ENCODE measurements around the gene P2RY6.
A peak's percentile ranks its signal among the peaks of the same experiment; 100 is the strongest.

The P2RY6 gene

GRCh38 chr11:73295241-73295995 is 23.3 kb downstream of the P2RY6 start:
- DNase-seq (ENCODE audit: low read depth in 2 of 3, low spot score in 1 of 3), result peak; percentile 69 to 88 (median 69)

DNA sequence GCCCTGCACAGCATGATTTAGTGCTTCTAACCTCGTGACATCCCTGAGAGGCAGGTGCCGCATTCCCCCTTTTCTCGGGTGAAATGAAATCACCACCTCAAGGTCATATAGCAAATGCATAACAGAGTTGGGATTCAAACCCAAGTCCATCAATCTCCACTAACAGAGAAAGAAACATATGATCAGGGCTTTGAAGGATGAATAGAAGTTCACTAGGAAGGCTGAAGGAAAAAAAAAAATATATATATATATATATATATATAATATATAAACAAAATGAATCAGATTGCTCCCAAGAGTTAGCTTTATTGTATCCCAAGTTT is 23.8 kb downstream of the P2RY6 start:
- no peak for DNase-seq (ENCODE audit: low read depth in 2 of 3, low spot score in 1 of 3)

DNA sequence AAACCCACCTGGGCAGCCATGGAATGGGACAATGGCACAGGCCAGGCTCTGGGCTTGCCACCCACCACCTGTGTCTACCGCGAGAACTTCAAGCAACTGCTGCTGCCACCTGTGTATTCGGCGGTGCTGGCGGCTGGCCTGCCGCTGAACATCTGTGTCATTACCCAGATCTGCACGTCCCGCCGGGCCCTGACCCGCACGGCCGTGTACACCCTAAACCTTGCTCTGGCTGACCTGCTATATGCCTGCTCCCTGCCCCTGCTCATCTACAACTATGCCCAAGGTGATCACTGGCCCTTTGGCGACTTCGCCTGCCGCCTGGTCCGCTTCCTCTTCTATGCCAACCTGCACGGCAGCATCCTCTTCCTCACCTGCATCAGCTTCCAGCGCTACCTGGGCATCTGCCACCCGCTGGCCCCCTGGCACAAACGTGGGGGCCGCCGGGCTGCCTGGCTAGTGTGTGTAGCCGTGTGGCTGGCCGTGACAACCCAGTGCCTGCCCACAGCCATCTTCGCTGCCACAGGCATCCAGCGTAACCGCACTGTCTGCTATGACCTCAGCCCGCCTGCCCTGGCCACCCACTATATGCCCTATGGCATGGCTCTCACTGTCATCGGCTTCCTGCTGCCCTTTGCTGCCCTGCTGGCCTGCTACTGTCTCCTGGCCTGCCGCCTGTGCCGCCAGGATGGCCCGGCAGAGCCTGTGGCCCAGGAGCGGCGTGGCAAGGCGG is 24.5 kb downstream of the P2RY6 start:
- no peak for DNase-seq (ENCODE audit: low read depth in 2 of 3, low spot score in 1 of 3)

DNA sequence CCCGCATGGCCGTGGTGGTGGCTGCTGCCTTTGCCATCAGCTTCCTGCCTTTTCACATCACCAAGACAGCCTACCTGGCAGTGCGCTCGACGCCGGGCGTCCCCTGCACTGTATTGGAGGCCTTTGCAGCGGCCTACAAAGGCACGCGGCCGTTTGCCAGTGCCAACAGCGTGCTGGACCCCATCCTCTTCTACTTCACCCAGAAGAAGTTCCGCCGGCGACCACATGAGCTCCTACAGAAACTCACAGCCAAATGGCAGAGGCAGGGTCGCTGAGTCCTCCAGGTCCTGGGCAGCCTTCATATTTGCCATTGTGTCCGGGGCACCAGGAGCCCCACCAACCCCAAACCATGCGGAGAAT is 25.1 kb downstream of the P2RY6 start:
- DNase-seq (ENCODE audit: low read depth in 2 of 3, low spot score in 1 of 3), result no peak

GRCh38 chr11:73297702-73298101 is 25.6 kb downstream of the P2RY6 start:
- no peak for DNase-seq (ENCODE audit: low read depth in 2 of 3, low spot score in 1 of 3)

DNA sequence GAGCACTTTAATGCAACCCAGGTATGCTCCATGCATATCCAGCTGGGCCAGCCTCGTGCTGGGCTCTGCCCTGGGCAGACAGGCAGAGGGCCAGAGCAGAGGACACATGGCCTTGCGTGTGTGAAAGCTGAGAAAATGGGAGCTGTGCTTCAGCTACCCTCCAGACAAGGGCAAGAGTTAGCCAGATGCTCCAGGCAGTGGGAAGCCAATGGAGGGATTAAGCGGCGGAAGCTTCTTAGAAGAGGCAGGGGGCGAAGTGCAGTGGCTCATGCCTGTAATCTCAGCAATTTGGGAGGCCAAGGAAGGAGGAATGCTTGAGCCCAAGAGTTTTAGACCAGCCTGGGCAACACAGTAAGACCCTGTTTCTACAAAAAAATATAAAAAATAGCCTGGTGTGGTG is 26.1 kb downstream of the P2RY6 start:
- no peak for DNase-seq (ENCODE audit: low read depth in 2 of 3, low spot score in 1 of 3)

DNA sequence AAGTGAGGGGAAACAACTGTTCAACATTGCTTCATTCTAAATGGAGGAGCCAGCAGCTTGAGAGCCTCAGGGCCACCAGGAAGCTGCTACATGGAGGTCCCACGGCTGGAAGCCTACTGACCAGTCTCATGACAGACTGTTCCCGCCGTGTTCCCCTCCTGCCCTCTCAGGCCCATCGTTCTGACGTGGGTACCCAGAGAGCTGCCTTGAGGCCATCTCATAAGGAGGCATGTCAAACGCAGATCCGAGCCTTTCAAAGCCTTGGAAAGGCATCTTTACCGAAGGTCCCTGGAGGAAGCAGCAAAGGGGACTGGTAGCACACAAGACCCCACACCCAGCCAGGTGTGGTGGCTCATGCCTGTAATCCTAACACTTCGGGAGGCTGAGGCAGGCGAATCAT is 27.6 kb downstream of the P2RY6 start:
- DNase-seq (ENCODE audit: low read depth in 2 of 3, low spot score in 1 of 3), result no peak

GRCh38 chr11:73306069-73306841 is 34.1 kb downstream of the P2RY6 start:
- no peak for DNase-seq (ENCODE audit: low read depth in 2 of 3, low spot score in 1 of 3)

- no peak for DNase-seq (ENCODE audit: low read depth in 2 of 3, low spot score in 1 of 3)
Observed at GRCh38 chr11:73306977-73307322, 34.8 kb downstream of the P2RY6 start.

DNA sequence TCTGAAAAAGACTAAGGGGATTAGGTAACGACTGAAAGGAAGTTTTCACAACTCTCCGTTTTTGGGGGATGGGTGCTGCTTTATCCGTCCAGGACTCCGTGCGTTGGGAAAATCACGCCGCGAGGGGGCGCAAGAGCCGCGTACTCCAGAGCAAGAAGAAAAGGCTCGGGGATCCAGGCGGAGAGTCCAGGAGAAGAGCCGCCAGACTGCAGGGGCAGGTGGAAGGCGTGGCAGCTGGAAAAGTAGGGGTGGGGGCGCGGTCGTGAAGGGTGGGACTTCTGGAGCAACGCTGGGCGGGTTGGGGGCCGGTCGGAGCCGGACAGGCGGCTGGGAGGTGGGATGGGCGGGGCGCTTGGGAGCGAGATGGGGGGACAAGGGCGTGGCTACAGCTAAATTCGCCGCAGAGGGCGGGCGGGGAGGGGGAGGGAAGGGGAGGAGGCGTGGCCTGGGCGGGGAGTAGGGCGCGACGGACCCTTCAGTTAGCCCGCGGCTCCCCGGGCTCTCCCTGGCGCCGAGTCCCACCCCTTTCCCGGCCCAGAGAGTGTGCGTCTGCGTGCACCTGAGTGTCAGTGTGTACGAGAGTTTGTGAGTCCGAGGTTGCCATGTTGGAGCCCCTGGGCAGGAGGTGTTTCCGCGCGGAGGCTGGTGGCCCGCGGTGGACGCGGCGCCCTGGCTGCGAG is 35.3 kb downstream of the P2RY6 start:
- peak; percentile 83 to 92 (median 91) for DNase-seq (ENCODE audit: low read depth in 2 of 3, low spot score in 1 of 3)

GRCh38 chr11:73308003-73308960 is 36.1 kb downstream of the P2RY6 start, which contains the start of gene ARHGEF17:
Gene ARHGEF17, plus strand, starts transcription at chr11:73308276. Its CDS starts 363 bp downstream, at chr11:73308639.
- peak in 2 of 3 donors; percentile 20 to 23 for DNase-seq (ENCODE audit: low read depth in 2 of 3, low spot score in 1 of 3)

- no peak for DNase-seq (ENCODE audit: low read depth in 2 of 3, low spot score in 1 of 3)
Observed at GRCh38 chr11:73308961-73309919, 37.1 kb downstream of the P2RY6 start.

DNA sequence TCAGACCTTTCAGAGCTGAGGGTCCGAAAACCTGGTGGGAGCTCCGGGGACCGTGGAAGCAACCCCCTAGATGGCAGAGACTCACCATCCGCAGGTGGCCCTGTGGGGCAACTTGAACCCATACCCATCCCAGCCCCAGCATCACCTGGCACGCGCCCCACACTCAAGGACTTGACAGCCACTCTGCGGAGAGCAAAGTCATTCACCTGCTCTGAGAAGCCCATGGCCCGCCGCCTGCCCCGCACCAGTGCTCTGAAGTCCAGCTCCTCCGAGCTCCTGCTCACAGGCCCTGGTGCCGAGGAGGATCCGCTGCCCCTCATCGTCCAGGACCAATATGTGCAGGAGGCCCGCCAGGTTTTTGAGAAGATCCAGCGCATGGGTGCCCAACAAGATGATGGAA is 37.9 kb downstream of the P2RY6 start:
- DNase-seq (ENCODE audit: low read depth in 2 of 3, low spot score in 1 of 3), result no peak

- no peak for DNase-seq (ENCODE audit: low read depth in 2 of 3, low spot score in 1 of 3)
Observed at GRCh38 chr11:73310661-73311393, 38.7 kb downstream of the P2RY6 start.

GRCh38 chr11:73311394-73311869 is 39.3 kb downstream of the P2RY6 start:
- no peak for DNase-seq (ENCODE audit: low read depth in 2 of 3, low spot score in 1 of 3)

DNA sequence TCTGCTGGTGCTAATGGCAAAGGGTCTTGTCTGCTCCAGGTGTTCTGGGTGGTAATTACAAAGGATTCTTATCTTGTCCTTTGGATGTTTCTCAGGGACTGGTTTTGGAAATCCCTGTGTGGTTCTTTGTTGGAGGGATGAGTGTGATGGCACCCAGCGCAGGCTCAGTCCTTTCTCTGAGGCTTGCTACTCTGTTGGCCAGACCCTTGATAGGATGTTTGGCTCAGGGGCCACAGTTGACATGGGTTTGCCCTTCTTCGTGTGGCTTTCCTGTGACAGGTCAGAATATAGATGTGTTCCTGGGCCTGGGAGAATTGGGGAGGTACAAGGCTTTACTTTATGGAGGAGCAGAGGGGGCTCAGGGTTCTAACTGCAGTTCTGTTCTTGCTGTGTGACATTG is 39.9 kb downstream of the P2RY6 start:
- no peak for DNase-seq (ENCODE audit: low read depth in 2 of 3, low spot score in 1 of 3)

DNA sequence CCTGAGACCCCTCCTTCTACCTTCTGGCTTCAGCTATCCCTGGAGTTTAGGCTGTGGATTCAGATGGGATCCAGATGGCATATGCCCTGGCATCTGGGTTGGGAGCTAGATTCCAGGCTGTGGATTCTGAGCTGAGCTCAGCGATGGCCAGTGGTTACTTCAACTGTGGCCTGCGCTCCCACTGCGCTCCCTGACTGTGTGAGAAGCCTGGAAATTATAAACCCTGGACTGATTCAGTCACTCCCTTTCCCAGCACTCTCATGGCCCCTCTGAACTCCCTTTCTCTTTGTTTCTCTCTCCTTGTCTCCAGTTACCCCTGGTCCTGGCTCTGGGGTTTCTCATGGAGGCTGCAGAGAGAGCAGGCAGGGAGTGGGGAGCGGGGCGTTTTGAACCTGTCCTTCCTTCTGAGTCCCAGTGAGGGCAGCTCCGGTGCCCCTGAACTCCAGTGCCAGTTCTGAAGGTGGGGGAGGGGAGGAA is 40.8 kb downstream of the P2RY6 start:
- DNase-seq (ENCODE audit: low read depth in 2 of 3, low spot score in 1 of 3), result no peak

DNA sequence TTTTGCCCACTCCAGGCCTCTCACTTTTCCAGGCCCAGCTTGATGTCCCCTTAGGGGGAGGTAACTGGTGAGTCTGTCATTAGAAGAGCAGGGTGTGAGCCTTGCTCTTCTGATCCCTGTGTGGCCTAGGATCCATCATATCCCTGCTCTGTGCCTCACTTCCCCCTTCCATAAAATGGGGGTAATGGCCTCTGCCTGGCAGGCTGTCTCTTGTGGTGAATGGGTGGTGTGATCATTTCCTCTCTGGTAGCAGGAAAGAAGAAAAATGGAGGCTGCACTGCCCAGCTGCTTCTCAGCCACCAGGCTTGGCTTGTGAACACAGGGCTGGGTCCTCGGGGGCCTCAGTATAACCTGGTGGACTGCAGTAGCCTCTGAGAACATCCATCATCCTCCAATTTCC is 41.5 kb downstream of the P2RY6 start:
- DNase-seq (ENCODE audit: low read depth in 2 of 3, low spot score in 1 of 3), result no peak

Measured in stimulated activated CD4-positive, alpha-beta T cell treated with anti-CD3 and anti-CD28 coated beads, Interleukin-12 subunit alpha, Interleukin-12 subunit beta, amount 100 ng/mL, for 48 hours (primary cell).